Stomach (tissue), 9 donors: ENCODE data around the gene BRMS1. TPM values are rescaled to one million over a fixed set of nuclear protein-coding genes. Genes with fewer than 3 reads are reported as not detected.
A peak's percentile ranks its signal among the peaks of the same experiment; 100 is the strongest.

Source experiments
- DNase-seq, 2 donors: peaks; one replicate each; pipeline versions ENCODE4 v3.0.0 to v3.0.0-alpha.2; 2013 to 2019
- H3K27ac ChIP-seq, 5 donors: fragments of 200-600 bp in 4 of 5; sonication (generic) in 4 of 5; one replicate each; pipeline ENCODE4 v1.5.1; 2013 to 2019; ENCODE audit warnings: mild to moderate bottlenecking in 1 of 5, moderate library complexity in 1 of 5
- H3K27me3 ChIP-seq, 3 donors: fragments of 200-600 bp; sonication (generic); one replicate each; pipeline ENCODE4 v1.5.1; 2017 to 2019; ENCODE audit warnings: mixed run types in 1 of 3
- H3K36me3 ChIP-seq, 4 donors: fragments of 200-600 bp; sonication (generic); 1 replicate in 3 of 4; 2 replicates in 1 of 4; pipeline ENCODE4 v1.5.1; 2016 to 2019
- H3K4me1 ChIP-seq, 4 donors: fragments of 200-600 bp; sonication (generic); one replicate each; pipeline ENCODE4 v1.5.1; 2016 to 2019
- H3K4me3 ChIP-seq, 4 donors: fragments of 200-600 bp; sonication (generic) in 3 of 4; one replicate each; pipeline ENCODE4 v1.5.1; 2016 to 2019; ENCODE audit warnings: mild to moderate bottlenecking in 1 of 4
- H3K9me3 ChIP-seq, 4 donors: fragments of 200-600 bp; sonication (generic); one replicate each; pipeline ENCODE4 v1.5.1; 2016 to 2019
- EP300 ChIP-seq: sonication (generic); formaldehyde crosslinking; IDR thresholded peaks from one replicate; pipeline ENCODE4 v1.6.1; 2017; ENCODE audit warnings: antibody characterized with exemption
- POLR2A ChIP-seq, 4 donors: fragments of 450-650 bp; IDR thresholded peaks; one replicate each; pipeline ENCODE4 v1.6.1; 2016; ENCODE audit warnings: antibody characterized with exemption in 4 of 4, control low read depth in 2 of 4, mild to moderate bottlenecking in 1 of 4, moderate library complexity in 1 of 4
- POLR2AphosphoS5 ChIP-seq, 3 donors: sonication (generic); formaldehyde crosslinking; IDR thresholded peaks; one replicate each; pipeline ENCODE4 v1.6.1; 2016; ENCODE audit warnings: antibody characterized with exemption in 3 of 3
- WGBS, 5 donors: extraction: QIAGEN DNeasy Blood & Tissue Kit in 3 of 5; methylation state at CpG; one replicate each; pipeline versions ENCODE4 v1.1.5 to v1.1.7; 2013 to 2018; 5-methylcytosine and 5-hydroxymethylcytosine counted together
- intact Hi-C: fragments of 100-400 bp; cut with DNase I; formaldehyde crosslinking; loops from one replicate; pipeline ENCODE4 v1.15.1; 2023; ENCODE audit warnings: low total_unique reads
- polyA plus RNA-seq, 3 donors: library from polyadenylated mRNA; stranded (reverse); fragments of 200-250 nt; gene quantifications; one replicate each; pipeline ENCODE4 v1.2.3, GENCODE V29; 2013
- total RNA-seq, 5 donors: library from RNA; depleted of rRNA; stranded (reverse); fragments of >200 nt; gene quantifications; one replicate each; pipeline versions ENCODE4 v1.1.0 to v1.2.3, GENCODE V29; 2014 to 2016
- TF ChIP-seq, protein P1 (sequence below), 7 experiments: fragments of 450-650 bp in 4 of 7; fragments of 200-600 bp in 3 of 7; sonication (generic) in 3 of 7; IDR thresholded peaks; one replicate each; pipeline ENCODE4 v1.5.1; 2016 to 2019; ENCODE audit warnings: antibody characterized with exemption in 7 of 7, control low read depth in 2 of 7, mild to moderate bottlenecking in 1 of 7
- donor health status: healthy with polysubstance abuse.
- donor health status: Bipolar disorder and iron deficiency.
- donor health status: healthy.

The BRMS1 gene
- total and polyA plus RNA-seq, 8 donors = 14.6 to 105 (median 62.1) TPM

DNA sequence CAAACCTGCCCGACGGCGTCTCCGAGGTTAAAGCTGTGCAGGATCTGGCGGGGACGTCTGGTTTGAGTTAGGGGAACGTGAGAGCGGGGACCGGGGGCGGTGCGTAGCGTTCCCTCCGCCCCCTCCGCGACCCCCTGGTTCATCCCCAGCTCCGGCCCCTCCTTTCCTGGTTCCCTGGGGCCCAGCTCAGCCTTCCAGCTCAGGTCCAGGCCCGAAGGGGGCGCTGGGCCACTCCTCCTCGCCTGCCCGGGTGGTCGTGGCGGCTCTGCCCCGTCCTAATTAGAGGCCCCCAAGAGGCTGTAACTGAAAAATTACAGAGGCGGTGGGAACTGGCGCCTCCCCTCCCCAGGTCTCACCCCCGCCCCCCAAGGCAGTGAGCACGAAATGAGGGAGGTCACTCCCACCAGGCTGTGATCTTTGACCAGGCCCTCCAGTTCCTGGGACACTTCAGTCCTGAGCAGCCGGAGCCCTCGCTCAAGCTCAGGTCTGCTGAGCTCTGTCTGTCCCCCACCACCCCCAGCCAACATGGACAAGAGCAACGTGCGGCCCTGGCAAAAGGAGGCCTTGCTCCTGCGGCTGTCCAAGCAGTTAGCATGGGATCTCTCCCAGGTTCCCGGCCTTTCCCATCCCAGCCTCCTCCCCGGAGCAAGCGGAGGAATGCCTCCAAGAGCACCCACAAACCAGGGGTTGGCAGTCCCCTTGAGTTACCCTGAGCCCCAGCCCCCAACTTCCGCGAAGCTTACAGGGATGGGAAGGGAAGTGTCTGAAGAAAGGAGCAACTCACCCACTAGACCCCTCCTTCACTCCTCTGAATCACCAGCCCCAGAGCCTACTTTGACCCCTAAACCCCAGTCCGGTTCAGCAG is 31.4 kb downstream of the BRMS1 start:
- intact Hi-C loops = loop anchor here (10.0 kb wide), 1 partner anchor 71 kb away; no protein-coding TSS in a partner anchor
- TF ChIP-seq POLR2A (IDR thresholded peaks at IDR 0.05) = no peak
- no peak for TF ChIP-seq EP300
- TF ChIP-seq, protein P1, sequence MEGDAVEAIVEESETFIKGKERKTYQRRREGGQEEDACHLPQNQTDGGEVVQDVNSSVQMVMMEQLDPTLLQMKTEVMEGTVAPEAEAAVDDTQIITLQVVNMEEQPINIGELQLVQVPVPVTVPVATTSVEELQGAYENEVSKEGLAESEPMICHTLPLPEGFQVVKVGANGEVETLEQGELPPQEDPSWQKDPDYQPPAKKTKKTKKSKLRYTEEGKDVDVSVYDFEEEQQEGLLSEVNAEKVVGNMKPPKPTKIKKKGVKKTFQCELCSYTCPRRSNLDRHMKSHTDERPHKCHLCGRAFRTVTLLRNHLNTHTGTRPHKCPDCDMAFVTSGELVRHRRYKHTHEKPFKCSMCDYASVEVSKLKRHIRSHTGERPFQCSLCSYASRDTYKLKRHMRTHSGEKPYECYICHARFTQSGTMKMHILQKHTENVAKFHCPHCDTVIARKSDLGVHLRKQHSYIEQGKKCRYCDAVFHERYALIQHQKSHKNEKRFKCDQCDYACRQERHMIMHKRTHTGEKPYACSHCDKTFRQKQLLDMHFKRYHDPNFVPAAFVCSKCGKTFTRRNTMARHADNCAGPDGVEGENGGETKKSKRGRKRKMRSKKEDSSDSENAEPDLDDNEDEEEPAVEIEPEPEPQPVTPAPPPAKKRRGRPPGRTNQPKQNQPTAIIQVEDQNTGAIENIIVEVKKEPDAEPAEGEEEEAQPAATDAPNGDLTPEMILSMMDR (IDR thresholded peaks at IDR 0.05) = no peak
- no peak for TF ChIP-seq POLR2AphosphoS5 (IDR thresholded peaks at IDR 0.05)
- peak overlapping the region; percentile 80 to 94 (median 88) for H3K27ac ChIP-seq
- peak in 1 of 2 donors; percentile 91 for DNase-seq
- 40 to 55% (median 53%) methylated on average over 28 to 38 of the region's 38 CpGs for WGBS, 5 donors
- H3K4me3 ChIP-seq = peak overlapping the region; percentile 46 to 56 (median 56)
- H3K4me1 ChIP-seq = peaks cover 44 to 64% (median 59%) of the 10 kb centered on the region in 4 donors
- peaks cover 0 to 12% (median 0%) of the 10 kb centered on the region in 3 donors for H3K27me3 ChIP-seq
- H3K9me3 ChIP-seq = no peaks in the 10 kb centered on the region
- H3K36me3 ChIP-seq = no peaks in the 10 kb centered on the region

DNA sequence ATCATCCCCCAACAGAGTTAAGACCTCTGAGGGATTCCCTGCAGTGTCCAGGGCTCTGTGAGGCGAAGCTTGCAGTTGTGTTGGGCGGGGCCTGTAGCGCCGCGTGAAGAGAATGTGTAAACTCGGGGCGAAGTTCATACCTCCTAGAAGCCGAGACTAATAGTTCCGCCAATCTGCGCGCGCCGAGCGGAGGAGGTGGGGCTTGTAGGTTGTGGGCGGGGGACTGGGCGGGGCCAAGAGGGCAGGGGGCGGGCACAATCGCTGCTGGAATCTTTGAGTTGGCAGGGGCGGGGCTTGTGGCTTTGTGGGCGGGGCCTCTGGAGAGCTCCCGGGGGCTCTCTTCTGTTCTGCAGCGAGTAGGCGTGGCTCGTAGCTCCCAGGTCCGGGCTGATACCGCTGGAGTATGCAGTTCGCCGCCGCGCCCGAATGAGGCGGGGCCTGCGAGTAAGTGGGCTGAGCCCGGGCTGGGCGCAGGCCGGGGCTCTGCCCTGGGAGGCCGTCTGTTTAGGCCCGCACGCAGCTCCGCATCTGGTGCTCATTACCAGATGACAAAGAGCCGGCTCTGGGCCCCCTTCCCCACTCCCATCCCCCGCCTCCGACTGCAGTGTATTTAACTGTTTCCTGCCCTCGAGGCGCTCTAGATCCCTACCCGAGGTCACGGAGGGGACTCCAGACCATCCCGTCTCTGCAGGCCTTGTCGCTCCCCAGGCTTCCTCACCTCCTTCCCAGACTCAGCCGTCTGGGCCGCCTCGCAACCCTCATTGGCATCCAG is 32.2 kb downstream of the BRMS1 start:
- H3K4me1 ChIP-seq = peaks cover 36 to 56% (median 51%) of the 10 kb centered on the region in 4 donors
- no peaks in the 10 kb centered on the region for H3K9me3 ChIP-seq
- peak; percentile 99 to 100 for DNase-seq
- peaks cover 0 to 12% (median 0%) of the 10 kb centered on the region in 3 donors for H3K27me3 ChIP-seq
- H3K4me3 ChIP-seq = peak overlapping the region; percentile 46 to 56 (median 56)
- 1 to 8% (median 2%) methylated on average over 11 to 52 of the region's 52 CpGs for WGBS, 5 donors
- H3K27ac ChIP-seq = peak overlapping the region; percentile 84 to 94 (median 90)
- intact Hi-C loops = loop anchor here (10.0 kb wide), 1 partner anchor 72 kb away; no protein-coding TSS in a partner anchor
- TF ChIP-seq, protein P1 (IDR thresholded peaks at IDR 0.05) = no peak
- TF ChIP-seq POLR2A (IDR thresholded peaks at IDR 0.05) = no peak
- TF ChIP-seq POLR2AphosphoS5 (IDR thresholded peaks at IDR 0.05) = peak; percentile 10 to 50 (median 30)
- H3K36me3 ChIP-seq = no peaks in the 10 kb centered on the region

DNA sequence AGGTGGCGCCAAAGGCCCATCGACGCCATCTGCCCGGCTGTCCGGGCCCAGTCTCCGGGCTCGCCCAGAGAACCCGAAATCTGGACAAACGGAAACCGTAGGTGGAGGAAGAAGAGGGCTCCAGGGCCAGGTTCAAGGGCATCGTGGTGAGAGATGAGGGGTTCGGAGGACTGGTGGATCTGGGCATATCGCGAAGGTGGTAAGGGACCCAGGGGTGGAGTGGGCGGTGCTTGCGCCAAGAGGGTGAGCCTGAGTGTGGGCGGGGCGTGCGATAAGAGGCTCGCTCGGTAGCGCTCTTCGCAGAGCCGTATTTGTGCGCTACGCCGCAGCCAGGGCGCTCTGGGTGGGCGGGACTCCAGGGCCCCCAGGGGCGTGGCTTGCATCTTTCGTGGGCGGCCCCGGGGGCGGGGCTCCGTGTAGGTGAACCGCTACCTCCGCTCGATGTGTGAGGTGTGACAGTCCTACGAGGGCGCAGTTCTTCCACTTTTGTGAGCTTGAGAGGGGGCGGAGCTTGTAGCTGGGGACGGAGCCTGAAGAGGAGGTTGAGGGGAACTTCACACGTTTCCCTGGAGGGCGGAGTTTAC is 32.8 kb downstream of the BRMS1 start:
- TF ChIP-seq, protein P1 (IDR thresholded peaks at IDR 0.05) = peak in 4 of 7 experiments; percentile 74 to 96 (median 88)
- TF ChIP-seq EP300 (no peak), POLR2A (IDR thresholded peaks at IDR 0.05) (no peak), POLR2AphosphoS5 (IDR thresholded peaks at IDR 0.05) (peak in 2 of 3 donors; percentile 25 to 44)
- peak; percentile 95 to 97 for DNase-seq
- 0 to 1% (median 0%) methylated on average over 25 to 44 of the region's 44 CpGs for WGBS, 5 donors
- Histone ChIP-seq H3K9me3 (no peaks in the 10 kb centered on the region), H3K27me3 (peaks cover 0 to 9% (median 0%) of the 10 kb centered on the region in 3 donors), H3K4me3 (peak overlapping the region; percentile 46 to 56 (median 56)), H3K27ac (peak overlapping the region; percentile 84 to 94 (median 90)), H3K36me3 (no peaks in the 10 kb centered on the region), H3K4me1 (peaks cover 29 to 49% (median 44%) of the 10 kb centered on the region in 4 donors)
- intact Hi-C loops = loop anchor here (10.0 kb wide), 1 partner anchor 73 kb away; no protein-coding TSS in a partner anchor
